ENCODE results near the gene CRYBB2.
"Not testable (repeated sequence)": the region's sequence is repeated elsewhere in the genome, so short reads cannot be mapped to it uniquely, and the experiment has no call there.

CRYBB2 gene

GRCh38 chr22:25206998-25207397 is 12.4 kb upstream of the CRYBB2 start:
- TF ChIP-seq GATA1 (IDR thresholded peaks at IDR 0.05; ENCODE audit: low read depth, low read length), result no peak
- DNase-seq, result no peak

DNA sequence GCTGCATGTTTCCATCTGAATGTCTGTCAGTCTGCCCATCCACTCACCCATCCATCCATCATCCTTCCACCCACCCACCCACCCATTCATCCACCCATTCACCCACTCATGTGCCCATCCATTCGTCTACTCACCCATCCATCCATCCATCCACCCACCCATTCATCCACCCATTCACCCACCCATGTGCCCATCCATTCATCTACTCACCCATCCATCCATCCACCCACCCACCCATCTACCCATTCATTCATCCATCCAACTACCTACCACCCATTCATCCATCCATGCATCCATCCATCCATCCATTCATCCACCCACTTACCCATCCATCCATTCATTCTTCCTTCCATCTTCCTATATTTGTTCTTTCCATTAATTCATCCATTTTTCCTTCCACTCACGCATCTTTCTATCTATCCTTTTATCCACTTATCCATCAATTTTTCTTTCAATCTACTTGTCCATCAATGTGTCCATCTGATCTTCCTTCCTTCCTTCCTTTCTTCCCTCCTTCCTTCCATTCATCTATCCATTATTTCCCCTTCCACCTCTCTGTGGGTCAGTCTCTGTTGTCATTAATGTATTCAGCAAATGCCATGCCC is 11.8 kb upstream of the CRYBB2 start:
- no peak for DNase-seq
- TF ChIP-seq GATA1 (IDR thresholded peaks at IDR 0.05; ENCODE audit: low read depth, low read length) (no peak), POLR2A (IDR thresholded peaks at IDR 0.05; ENCODE audit: low read length) (no peak)

GRCh38 chr22:25208328-25208727 is 11.1 kb upstream of the CRYBB2 start:
- no peak for DNase-seq
- TF ChIP-seq POLR2A (IDR thresholded peaks at IDR 0.05; ENCODE audit: low read length), result no peak
- TF ChIP-seq GATA1 (IDR thresholded peaks at IDR 0.05; ENCODE audit: low read depth, low read length), result no peak

- DNase-seq, result no peak
- TF ChIP-seq GATA1 (IDR thresholded peaks at IDR 0.05; ENCODE audit: low read depth, low read length) (no peak), POLR2A (IDR thresholded peaks at IDR 0.05; ENCODE audit: low read length) (no peak)
Measured at GRCh38 chr22:25208743-25209505, 10.5 kb upstream of the CRYBB2 start.

DNA sequence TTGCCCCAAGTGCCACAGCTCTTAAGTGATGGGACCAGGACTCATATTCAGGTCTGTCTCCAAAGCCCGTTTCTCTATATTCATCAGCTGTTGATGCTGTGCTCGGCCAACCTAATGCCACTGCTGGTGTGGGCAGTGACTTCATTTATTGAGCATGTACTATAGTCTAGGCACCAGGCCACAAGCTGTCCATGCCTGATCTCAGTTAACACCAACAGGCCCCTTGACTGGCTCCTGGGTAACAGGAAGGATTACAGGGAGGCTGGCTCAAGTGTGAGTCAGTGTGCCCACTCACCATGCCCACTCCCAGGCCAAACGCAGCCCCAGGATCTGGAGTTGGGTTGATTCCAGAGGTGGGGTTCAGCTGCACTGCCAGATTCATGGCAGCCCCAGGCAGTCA is 8.6 kb upstream of the CRYBB2 start:
- DNase-seq, result no peak
- TF ChIP-seq POLR2A (IDR thresholded peaks at IDR 0.05; ENCODE audit: low read length) (no peak), GATA1 (IDR thresholded peaks at IDR 0.05; ENCODE audit: low read depth, low read length) (no peak)

- TF ChIP-seq POLR2A (IDR thresholded peaks at IDR 0.05; ENCODE audit: low read length) (no peak), GATA1 (IDR thresholded peaks at IDR 0.05; ENCODE audit: low read depth, low read length) (no peak)
- DNase-seq, result no peak
Measured at GRCh38 chr22:25212337-25212736, 7.1 kb upstream of the CRYBB2 start.

- TF ChIP-seq GATA1 (IDR thresholded peaks at IDR 0.05; ENCODE audit: low read depth, low read length) (no peak), POLR2A (IDR thresholded peaks at IDR 0.05; ENCODE audit: low read length) (no peak)
- no peak for DNase-seq
Measured at GRCh38 chr22:25213221-25213620, 6.2 kb upstream of the CRYBB2 start.

GRCh38 chr22:25216230-25216629 is 3.2 kb upstream of the CRYBB2 start:
- DNase-seq, result no peak
- TF ChIP-seq GATA1 (IDR thresholded peaks at IDR 0.05; ENCODE audit: low read depth, low read length) (no peak), POLR2A (IDR thresholded peaks at IDR 0.05; ENCODE audit: low read length) (no peak)

GRCh38 chr22:25219948-25220442 is 556 bp downstream of the CRYBB2 start:
- DNase-seq, result no peak
- no peak for TF ChIP-seq POLR2A (IDR thresholded peaks at IDR 0.05; ENCODE audit: low read length)
- TF ChIP-seq GATA1 (IDR thresholded peaks at IDR 0.05; ENCODE audit: low read depth, low read length), result no peak

DNA sequence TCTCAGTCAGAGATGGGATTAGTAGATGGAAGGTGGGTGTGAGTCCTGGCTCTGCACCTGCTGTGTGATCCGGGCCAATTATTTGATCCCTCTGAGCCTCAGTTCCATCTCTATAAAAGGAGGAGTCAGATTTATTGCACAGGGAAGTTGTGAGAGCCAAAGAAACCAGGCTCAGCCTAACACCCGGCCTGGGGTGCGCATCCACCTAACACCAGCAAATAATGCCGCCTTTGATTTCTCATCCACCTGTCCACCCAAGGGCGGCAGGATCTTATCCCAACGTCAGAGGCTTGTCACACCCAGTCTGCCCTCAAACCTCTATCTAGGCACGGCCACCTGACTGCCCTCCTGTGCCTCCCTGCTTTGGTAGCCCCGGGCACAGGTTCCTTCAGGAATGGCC is 2.4 kb downstream of the CRYBB2 start:
- no peak for TF ChIP-seq POLR2A (IDR thresholded peaks at IDR 0.05; ENCODE audit: low read length)
- no peak for TF ChIP-seq GATA1 (IDR thresholded peaks at IDR 0.05; ENCODE audit: low read depth, low read length)
- DNase-seq, result no peak

DNA sequence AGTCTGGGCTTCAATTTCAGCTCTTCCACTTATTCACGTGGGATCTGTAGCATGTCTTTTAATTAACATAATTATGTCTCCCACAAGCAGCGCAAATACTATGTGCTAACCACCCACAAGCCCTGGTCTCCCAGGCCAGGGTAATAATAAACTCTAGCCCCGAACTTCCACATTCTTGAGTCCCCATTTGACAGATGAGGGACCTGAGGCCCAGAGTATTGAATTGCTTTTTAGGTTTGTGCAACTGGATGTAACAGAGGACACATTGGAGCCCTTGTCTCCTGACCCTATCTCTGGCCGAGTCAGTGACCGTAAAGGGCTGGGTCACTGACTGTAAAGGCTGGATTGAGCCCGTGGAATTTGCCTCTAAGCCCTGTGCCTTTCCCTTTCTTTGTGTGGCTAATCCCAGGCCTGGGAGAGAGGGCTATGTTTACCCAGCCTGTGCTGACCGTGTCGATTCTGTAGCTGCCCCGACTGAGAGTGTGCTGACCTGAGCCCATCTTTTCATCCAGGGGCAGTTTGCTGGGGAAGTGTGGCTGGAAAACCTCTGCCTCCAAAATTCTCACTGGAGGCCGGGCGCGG is 3.9 kb downstream of the CRYBB2 start:
- TF ChIP-seq POLR2A (IDR thresholded peaks at IDR 0.05; ENCODE audit: low read length) (no peak), GATA1 (IDR thresholded peaks at IDR 0.05; ENCODE audit: low read depth, low read length) (no peak)
- DNase-seq, result no peak

- TF ChIP-seq POLR2A (IDR thresholded peaks at IDR 0.05; ENCODE audit: low read length), result no peak
- DNase-seq, result no peak
Measured at GRCh38 chr22:25228822-25229221, 9.4 kb downstream of the CRYBB2 start.

DNA sequence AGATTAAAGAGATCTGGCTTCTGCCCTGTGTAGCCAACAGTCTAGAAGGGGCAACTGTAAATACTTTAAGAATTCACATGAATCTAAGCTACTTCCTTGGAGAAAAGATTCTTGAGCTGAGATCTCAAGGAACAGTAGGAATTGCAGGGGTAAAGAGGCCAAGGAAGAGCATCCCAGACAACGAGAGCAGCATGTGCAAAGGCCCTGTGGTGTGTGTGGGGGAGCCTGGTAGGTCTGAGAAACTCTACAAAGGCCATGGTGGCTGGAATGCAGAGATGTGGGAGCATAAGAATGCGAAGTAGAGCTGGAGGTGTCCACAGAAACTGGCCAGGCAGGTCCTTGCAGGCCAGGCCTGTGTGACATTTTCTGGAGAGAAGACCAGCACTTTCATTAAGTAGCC is 11.3 kb downstream of the CRYBB2 start:
- DNase-seq, result not testable (repeated sequence)

DNA sequence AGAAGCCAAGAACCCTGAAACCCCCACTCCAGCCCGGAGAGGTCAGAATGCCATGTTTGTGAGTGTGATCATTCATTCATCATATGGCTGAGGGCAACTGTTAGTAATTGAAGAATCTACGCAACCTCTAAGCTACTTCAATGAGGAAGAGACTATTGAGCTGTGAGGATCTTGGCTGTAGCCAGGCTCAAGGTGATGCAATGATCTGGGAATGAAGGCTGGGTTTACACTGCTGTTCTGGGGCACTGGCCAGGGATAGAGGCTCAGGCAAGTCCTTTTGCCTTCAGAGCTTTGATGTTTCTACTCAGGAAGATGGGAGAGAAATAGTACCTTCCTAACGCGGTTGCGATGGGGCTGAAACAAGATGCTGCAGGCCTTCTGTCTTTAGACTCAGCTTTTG is 12.9 kb downstream of the CRYBB2 start:
- TF ChIP-seq POLR2A (IDR thresholded peaks at IDR 0.05; ENCODE audit: low read length) (no peak), GATA1 (IDR thresholded peaks at IDR 0.05; ENCODE audit: low read depth, low read length) (no peak)
- no peak for DNase-seq

GRCh38 chr22:25233706-25234105 is 14.3 kb downstream of the CRYBB2 start:
- not testable (repeated sequence) for DNase-seq
